Breast epithelium (tissue), 3 donors: Measurements from ENCODE around the gene TARDBP. TPM values are rescaled to one million over a fixed set of nuclear protein-coding genes. Genes with fewer than 3 reads are reported as not detected.

ENCODE experiments used
- total RNA-seq, 3 donors: library from RNA; depleted of rRNA; stranded (reverse); fragments of >200 nt; gene quantifications; one replicate each; pipeline ENCODE4 v1.1.0, GENCODE V29; 2016

Gene TARDBP
- total RNA-seq, 3 donors from 2014 or later: 113 to 165 (median 142) TPM

Other genes starting within 250 kb of the TARDBP start
- 10 to 100 TPM in 2 of 3 donors, 1 to 10 TPM in 1; 1.1 to 39.1 (median 32.4) TPM for gene CASZ1, start 216.0 kb upstream of the TARDBP start, total RNA-seq
- gene MASP2, start 34.6 kb downstream of the TARDBP start, total RNA-seq: not detected
- 10 to 100 TPM; 33.5 to 71.4 (median 39.7) TPM for gene SRM, start 47.4 kb downstream of the TARDBP start, total RNA-seq
- gene EXOSC10, start 87.2 kb downstream of the TARDBP start, total RNA-seq: 10 to 100 TPM; 57.9 to 97.6 (median 77.7) TPM
- 10 to 100 TPM in 2 of 3 donors, 1 to 10 TPM in 1; 6.6 to 30.3 (median 20.0) TPM for gene ANGPTL7, start 176.7 kb downstream of the TARDBP start, total RNA-seq
- gene MTOR, start 249.9 kb downstream of the TARDBP start, total RNA-seq: 10 to 100 TPM; 36.8 to 48.4 (median 46.5) TPM